ENCODE measurements around the gene DBX2. TPM values are rescaled to one million over a fixed set of nuclear protein-coding genes. Genes with fewer than 3 reads are reported as not detected.

The DBX2 gene
- total RNA-seq (not detected in 2 replicates), polyA plus RNA-seq (not detected in 2 replicates), polyA minus RNA-seq (not detected in 2 replicates), Bru-seq, nascent RNA (not detected), BruChase-seq, experiment 1, labeled RNA remaining after a 6-hour chase (not detected), BruChase-seq, experiment 2, labeled RNA remaining after a 2-hour chase (percentile 5 among the genes with signal in this experiment)
- not detected in 2 replicates for polyA plus RNA-seq (2011; cell fraction: cytosol; rRNA removed)
- polyA plus RNA-seq (2011; cell fraction: nucleus; rRNA removed), result not detected in 2 replicates
- not detected in 2 replicates for polyA plus RNA-seq (2012)
- polyA minus RNA-seq (2011; cell fraction: cytosol; rRNA and poly(A)+ RNA removed), result not detected
- polyA minus RNA-seq (2011; cell fraction: nucleus; rRNA and poly(A)+ RNA removed), result not detected in 2 replicates
- long read RNA-seq, result 0 reads

DNA sequence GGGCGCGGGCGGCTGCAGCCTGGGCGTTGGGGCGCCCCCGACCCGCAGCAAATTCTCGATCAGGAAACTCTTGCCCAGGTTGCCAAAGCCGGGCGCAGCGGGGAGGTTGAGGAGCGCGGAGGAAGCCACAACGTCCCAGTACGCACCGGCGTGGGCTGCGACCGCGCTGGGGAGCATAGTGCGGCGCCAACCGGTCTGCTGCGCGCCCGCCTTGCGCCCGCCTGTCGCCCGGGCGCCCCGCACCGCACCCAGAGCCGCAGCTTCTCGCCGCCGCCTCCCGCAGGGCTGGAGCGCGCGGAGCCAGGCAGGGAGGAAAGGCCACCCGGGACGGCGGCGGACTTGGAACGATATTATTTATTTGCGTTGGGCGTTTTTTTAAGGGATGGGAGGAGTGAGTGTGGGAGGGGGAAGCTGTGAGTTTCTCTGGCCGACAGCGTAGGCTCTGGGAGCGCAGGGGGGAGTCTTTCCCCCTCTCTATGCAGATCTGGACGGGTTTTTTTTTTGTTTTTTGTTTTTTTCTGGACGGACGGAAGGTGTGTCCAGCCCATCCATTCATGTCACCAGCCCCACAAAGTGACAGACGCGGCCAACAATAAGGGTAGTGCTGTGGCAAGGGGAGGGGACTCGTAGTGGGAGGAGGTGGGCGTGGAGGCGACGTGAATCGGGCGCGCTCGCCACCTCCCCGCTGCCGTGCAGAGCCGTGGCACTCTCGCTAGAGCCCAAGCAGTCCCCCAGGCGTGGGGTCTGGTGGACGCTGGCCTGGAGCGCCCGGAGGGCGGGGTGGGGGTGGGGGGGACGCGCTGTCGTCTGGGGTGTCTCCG lies at the start of gene DBX2:
Gene DBX2, minus strand, starts transcription at position 349 of the 821 bp plus-strand sequence. Its CDS starts 172 bp downstream, at position 177.
- FAIRE-seq (no peak), DNase-seq (ENCODE audit: low read depth, low spot score) (no peak)
- Histone ChIP-seq H3K9ac (replicated peaks; ENCODE audit: extremely low read depth, insufficient read depth, low read length) (no peak within 1 kb of the TSS), H3K4me3 (replicated peaks in 1 of 3; ENCODE audit: insufficient read depth in 1 of 3, low read depth in 1 of 3, low read length in 3 of 3) (peak within 1 kb of the TSS in 1 of 3 experiments; percentile 13), H3K27ac (ENCODE audit: insufficient read depth, low read depth, low read length) (no peak within 1 kb of the TSS), H3K4me2 (ENCODE audit: insufficient read depth, low read length) (peak within 1 kb of the TSS; percentile 42), H3K4me1 (ENCODE audit: control insufficient read depth, extremely low read depth, insufficient read depth, low read length) (peaks cover 2% of the 10 kb centered on the region), H3K9me1 (replicated peaks; ENCODE audit: control insufficient read depth, extremely low read depth, insufficient read depth, low read length) (no peaks in the 10 kb centered on the region), H3K9me3 (replicated peaks; ENCODE audit: control insufficient read depth, insufficient read depth, low read length) (no peaks in the 10 kb centered on the region), H3K79me2 (ENCODE audit: control insufficient read depth, insufficient read depth, low read length) (no peaks in the 10 kb centered on the region), H2AFZ (ENCODE audit: low read depth, low read length) (peak within 1 kb of the TSS; percentile 62), H3K36me3 (ENCODE audit: control insufficient read depth in 2 of 2, extremely low read depth in 1 of 2, insufficient read depth in 2 of 2, low read length in 2 of 2) (no peaks in the 10 kb centered on the region), H4K20me1 (replicated peaks; ENCODE audit: control insufficient read depth, extremely low read depth, insufficient read depth, low read length) (no peaks in the 10 kb centered on the region), H3K27me3 (ENCODE audit: control insufficient read depth in 2 of 2, insufficient read depth in 2 of 2, low read length in 2 of 2) (peaks cover 21 to 54% of the 10 kb centered on the region in 2 experiments)
- TF ChIP-seq EZH2 (IDR thresholded peaks at IDR 0.05; ENCODE audit: borderline replicate concordance, low read depth, low read length, severe bottlenecking), result peak; percentile 16
- TF ChIP-seq POLR2A (IDR thresholded peaks at IDR 0.05; ENCODE audit: low read depth, low read length), result no peak
- dilution Hi-C loops (cut with MboI; ENCODE audit: extremely low pct_ligation_motif_present, low sequenced_read_pairs), result no loop called here
- no TSS peak for BruUV-seq (replicated peaks)
- ChIA-PET CTCF (interaction anchor here (1.0 kb wide), 1 partner anchor 44 kb away, joined by 3 read pairs; no protein-coding TSS in a partner anchor), POLR2A (no interaction called here)
- intact Hi-C loops (cut with micrococcal nuclease), result no loop called here

- TF ChIP-seq EZH2 (IDR thresholded peaks at IDR 0.05; ENCODE audit: borderline replicate concordance, low read depth, low read length, severe bottlenecking), result no peak
- no peak for TF ChIP-seq MAX (IDR thresholded peaks at IDR 0.05; ENCODE audit: insufficient read depth, insufficient read length)
- TF ChIP-seq GATA2 (IDR thresholded peaks at IDR 0.05; ENCODE audit: insufficient read depth, insufficient read length, low read depth, low read length), result no peak
- TF ChIP-seq POLR2A (IDR thresholded peaks at IDR 0.05; ENCODE audit: low read depth, low read length), result no peak
- no peak for TF ChIP-seq CTCF (IDR thresholded peaks at IDR 0.05; ENCODE audit: extremely low read depth in 1 of 2, insufficient read depth in 1 of 2, low read depth in 1 of 2, low read length in 2 of 2)
- TF ChIP-seq JUN (IDR thresholded peaks at IDR 0.05; ENCODE audit: borderline replicate concordance, insufficient read depth, insufficient read length, low read depth), result no peak
- no peak for TF ChIP-seq MYC (IDR thresholded peaks at IDR 0.05; ENCODE audit: low read depth, low read length)
- no peak for TF ChIP-seq POLR2AphosphoS5 (IDR thresholded peaks at IDR 0.05; ENCODE audit: insufficient read depth, low read depth, low read length)
- no peak for TF ChIP-seq FOS (IDR thresholded peaks at IDR 0.05; ENCODE audit: borderline replicate concordance, insufficient read depth, low read length)
- no peaks in the 10 kb centered on the region for H4K20me1 ChIP-seq (replicated peaks; ENCODE audit: control insufficient read depth, extremely low read depth, insufficient read depth, low read length)
- no TSS peak for BruUV-seq (replicated peaks)
- H3K4me1 ChIP-seq (ENCODE audit: control insufficient read depth, extremely low read depth, insufficient read depth, low read length), result no peaks in the 10 kb centered on the region
- dilution Hi-C loops (cut with MboI; ENCODE audit: extremely low pct_ligation_motif_present, low sequenced_read_pairs) (no loop called here), intact Hi-C loops (cut with micrococcal nuclease) (no loop called here)
- H3K9me3 ChIP-seq (replicated peaks; ENCODE audit: control insufficient read depth, insufficient read depth, low read length), result no peaks in the 10 kb centered on the region
- H3K4me2 ChIP-seq (ENCODE audit: insufficient read depth, low read length), result no peak overlapping the region
- no peak overlapping the region for H2AFZ ChIP-seq (ENCODE audit: low read depth, low read length)
- CTCF ChIA-PET, result no interaction called here
- H3K36me3 ChIP-seq (ENCODE audit: control insufficient read depth in 2 of 2, extremely low read depth in 1 of 2, insufficient read depth in 2 of 2, low read length in 2 of 2), result no peaks in the 10 kb centered on the region
- no peak overlapping the region for H3K4me3 ChIP-seq (replicated peaks in 1 of 3; ENCODE audit: insufficient read depth in 1 of 3, low read depth in 1 of 3, low read length in 3 of 3)
- DNase-seq (ENCODE audit: low read depth, low spot score), result no peak
- no peaks in the 10 kb centered on the region for H3K9me1 ChIP-seq (replicated peaks; ENCODE audit: control insufficient read depth, extremely low read depth, insufficient read depth, low read length)
- POLR2A ChIA-PET, result no interaction called here
- FAIRE-seq, result no peak
- H3K9ac ChIP-seq (replicated peaks; ENCODE audit: extremely low read depth, insufficient read depth, low read length), result no peak overlapping the region
- H3K27ac ChIP-seq (ENCODE audit: insufficient read depth, low read depth, low read length), result no peak overlapping the region
- peaks cover 0 to 5% of the 10 kb centered on the region in 2 experiments for H3K27me3 ChIP-seq (ENCODE audit: control insufficient read depth in 2 of 2, insufficient read depth in 2 of 2, low read length in 2 of 2)
- no peaks in the 10 kb centered on the region for H3K79me2 ChIP-seq (ENCODE audit: control insufficient read depth, insufficient read depth, low read length)
These were observed 47.9 kb upstream of the DBX2 start for GRCh38 chr12:45098766-45099165.

Data from endothelial cell of umbilical vein (primary cell).